Measurements from ENCODE around the gene ZNF25.
"Not testable (repeated sequence)": the region's sequence is repeated elsewhere in the genome, so short reads cannot be mapped to it uniquely, and the experiment has no call there.

Gene ZNF25

DNA sequence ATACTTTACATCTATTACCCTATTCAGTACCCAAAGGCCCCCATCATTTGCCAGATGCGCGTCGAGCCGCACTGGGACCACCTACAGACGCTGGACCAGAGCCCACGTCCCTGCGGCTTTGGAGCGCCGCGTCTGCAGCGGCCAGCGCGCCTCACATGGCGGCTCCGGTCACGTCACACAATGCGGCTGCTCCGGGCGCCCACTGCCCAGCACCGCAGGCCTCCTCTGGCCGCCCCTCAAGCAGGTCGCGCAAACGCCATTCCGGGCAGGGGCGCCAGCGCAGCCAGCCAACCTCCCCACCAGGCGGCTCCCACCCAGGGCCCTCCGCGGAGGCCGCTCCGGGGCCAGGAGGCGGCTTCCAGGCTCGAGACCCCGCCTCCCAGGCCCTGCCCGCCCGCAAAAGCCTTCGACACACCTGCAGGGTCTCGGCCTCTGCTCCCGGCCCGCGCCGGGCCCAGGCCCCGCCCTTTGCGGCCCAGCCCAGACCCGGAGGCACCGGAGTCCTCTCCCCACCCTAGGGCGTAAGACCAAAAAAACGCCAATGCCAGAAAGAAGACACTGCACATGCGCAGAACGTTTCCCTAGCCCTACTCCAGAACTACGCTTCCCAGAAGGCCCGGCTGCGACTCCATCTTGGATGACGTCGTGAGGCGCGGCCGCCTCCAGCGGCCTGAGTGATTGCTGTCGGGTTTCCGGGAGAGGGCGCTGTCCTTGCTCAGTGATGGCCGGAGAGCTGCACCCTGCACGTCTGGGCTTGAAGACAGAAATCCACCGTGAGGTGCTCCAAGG is at the start of gene ZNF25:
ZNF25 (minus strand) TSS at position 557 of the 789 bp plus-strand sequence. CDS start 4,925 bp downstream, outside the sequence.
- peak; percentile 71 to 99 (median 97) for DNase-seq

DNA sequence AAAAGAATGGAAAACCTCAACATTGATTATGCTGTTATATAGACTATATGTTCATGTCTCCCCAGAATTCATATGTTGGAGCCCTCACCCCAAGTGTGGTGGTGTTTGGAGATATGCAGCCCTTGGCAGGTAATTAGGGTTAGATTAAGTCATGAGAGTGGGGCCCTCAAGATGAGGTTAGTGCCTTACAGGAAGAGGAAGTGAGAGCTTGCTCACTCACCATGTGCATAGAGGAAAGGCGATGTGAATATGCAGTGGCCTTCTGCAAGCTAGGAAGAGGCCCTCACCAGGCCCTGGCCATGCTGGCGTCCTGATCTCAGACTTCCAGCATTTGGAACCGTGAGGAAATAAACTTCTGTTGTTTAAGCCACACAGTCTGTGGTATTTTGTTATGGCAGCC is 48.8 kb upstream of the ZNF25 start:
- no peak for DNase-seq

DNA sequence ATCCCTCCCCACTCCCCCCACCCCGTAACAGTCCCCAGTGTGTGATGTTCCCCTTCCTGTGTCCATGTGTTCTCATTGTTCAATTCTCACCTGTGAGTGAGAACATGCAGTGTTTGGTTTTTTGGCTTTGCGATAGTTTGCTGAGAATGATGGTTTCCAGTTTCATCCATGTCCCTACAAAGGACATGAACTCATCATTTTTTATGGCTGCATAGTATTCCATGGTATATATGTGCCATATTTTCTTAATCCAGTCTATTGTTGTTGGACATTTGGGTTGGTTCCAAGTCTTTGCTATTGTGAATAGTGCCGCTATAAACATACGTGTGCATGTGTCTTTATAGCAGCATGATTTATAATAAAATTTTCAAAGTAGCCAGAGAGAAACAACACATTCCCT is 42.7 kb upstream of the ZNF25 start:
- not testable (repeated sequence) for DNase-seq

DNA sequence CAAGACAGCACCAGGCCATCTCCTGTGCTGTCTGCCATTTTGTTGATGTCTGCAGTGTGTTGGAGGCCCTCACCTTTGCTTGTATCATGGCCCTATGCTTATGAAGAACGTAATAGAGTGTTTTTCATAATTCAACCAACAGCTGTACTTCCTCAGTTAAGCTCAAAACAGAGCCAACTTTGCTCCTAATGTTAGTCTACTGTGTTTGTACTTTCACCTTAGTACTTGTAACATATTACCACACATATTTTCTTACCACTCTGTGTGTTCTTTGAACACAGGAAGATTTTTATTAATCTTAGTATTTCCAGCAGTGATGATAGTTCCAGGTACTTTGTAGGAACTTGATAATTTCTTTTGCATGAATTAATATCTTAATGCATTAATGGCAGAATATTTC is 39.9 kb upstream of the ZNF25 start:
- DNase-seq: no peak

DNA sequence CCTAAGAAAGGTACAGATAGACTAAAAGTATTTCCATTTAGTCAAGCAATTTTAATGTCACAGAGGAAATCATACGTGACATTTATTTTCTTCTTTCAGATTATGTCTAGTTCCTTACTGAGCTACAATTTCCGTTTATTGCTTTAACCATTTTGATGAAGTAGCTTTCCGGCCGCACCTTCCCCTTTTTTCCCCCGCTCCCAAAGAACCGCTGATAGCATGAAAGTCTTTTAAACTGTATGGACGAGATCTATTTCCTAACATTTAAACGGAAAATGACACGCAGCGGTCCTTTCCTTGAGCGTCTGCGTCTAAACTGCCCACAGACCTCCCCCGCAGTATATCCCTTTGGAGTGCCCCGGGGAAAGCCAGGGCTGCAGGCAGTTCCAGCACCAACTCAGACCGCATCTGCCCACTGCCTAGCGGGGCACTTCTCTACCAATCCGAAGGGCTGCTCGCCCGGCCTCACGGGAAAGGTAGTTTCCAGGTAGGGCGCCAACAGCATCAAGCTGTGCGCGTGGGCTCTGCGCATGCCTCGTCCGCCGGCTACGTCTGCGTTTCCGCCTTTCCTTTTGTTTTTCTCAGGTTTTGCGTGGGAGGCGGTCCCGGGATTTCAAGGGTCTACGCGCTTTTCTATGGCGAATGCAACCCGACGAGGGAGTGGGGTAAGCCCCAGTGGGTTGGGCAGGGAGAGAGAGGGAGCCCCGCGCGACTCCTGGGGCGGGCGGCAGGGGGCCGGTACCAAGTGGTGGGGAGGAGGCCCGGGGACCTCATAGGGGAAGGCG is 33.9 kb upstream of the ZNF25 start, which contains the start of gene ZNF33A:
ZNF33A (plus strand) TSS at position 557 of the 785 bp plus-strand sequence. CDS start 1,667 bp downstream, outside the sequence.
- peak; percentile 58 to 98 (median 90) for DNase-seq

DNA sequence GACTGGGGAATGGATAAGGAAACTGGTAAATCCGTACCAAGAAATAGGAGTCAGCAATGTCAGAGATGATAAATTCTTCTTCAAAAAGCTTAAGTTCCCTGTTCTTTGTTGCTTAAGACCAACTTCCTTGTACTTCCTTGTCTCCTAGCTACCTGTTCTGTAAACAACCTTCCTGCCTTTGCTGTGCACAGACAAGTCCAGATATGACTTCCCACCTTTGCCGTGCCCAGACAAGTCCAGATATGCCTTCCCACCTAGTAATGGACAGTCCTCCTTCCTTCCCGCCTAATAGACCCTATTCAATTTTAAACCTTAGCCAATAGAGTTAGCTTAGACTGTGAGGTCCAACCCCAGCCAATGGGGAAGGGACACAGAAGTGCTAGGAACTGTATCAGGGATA is 31.5 kb upstream of the ZNF25 start:
- no peak for DNase-seq

DNA sequence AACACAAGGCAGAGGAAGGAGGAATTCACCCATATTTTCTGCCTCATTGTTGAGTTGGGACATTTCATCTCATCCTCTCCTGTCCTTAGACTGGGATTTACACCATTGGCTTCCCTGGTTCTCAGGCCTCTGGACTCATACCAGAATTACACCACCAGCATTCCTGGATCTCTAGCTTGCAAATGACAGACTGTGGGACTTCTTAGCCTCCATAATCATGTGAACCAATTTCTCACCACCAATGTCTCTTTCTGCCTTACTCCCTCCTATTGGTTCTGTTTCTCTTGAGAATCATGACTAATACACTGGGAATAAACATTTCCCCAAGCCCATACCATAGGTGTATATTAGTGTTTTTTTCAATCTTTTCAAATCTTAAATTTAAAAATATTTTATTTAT is 31.1 kb upstream of the ZNF25 start:
- DNase-seq: no peak

DNA sequence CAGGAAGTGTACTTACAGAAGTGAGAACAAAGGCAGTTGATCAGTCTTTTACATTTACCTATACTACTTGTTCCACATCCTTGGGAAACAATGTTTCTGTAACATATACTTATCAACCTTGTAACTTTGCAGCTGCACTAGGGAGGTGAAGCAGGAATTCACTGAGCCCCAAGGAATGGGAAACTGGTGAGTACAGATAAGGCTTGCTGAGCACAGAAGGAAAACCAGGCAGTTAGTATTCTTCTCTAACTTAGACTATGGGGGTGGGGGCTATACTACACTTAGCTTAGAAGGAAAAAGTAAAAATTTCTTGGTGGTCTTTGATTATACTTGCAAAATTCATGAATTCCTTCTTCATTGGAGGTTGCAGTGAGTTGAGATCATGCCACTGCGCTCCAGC is 27.1 kb upstream of the ZNF25 start:
- DNase-seq: no peak

DNA sequence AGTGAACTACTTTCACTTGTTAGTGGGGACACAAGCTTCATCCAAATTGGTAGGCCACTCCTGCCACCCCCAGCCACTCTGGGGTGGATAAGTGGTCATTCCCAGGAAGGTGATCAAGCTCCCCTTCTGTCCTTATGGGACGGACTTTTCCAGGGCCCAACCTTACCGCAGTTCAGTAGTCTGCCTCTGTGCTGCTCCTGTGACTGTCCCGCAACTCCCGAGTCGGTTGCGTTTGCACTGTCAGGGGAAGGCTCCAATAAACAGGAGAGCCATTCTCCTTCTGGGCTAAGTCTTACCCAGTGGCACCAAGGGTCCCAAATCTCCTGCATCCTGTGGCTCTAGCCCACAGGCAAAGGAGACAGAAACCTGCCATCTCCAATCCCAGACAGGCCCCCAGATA is 26.6 kb upstream of the ZNF25 start:
- DNase-seq: no peak

DNA sequence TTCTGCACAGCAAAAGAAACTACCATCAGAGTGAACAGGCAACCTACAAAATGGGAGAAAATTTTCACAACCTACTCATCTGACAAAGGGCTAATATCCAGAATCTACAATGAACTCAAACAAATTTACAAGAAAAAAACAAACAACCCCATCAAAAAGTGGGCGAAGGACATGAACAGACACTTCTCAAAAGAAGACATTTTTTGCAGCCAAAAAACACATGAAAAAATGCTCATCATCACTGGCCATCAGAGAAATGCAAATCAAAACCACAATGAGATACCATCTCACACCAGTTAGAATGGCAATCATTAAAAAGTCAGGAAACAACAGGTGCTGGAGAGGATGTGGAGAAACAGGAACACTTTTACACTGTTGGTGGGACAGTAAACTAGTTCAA is 24.0 kb upstream of the ZNF25 start:
- DNase-seq: not testable (repeated sequence)

DNA sequence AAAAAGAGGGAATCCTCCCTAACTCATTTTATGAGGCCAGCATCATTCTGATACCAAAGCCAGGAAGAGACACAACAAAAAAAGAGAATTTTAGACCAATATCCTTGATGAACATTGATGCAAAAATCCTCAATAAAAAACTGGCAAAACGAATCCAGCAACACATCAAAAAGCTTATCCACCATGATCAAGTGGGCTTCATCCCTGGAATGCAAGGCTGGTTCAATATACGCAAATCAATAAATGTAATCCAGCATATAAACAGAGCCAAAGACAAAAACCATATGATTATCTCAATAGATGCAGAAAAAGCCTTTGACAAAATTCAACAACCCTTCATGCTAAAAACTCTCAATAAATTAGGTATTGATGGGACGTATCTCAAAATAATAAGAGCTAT is 22.5 kb upstream of the ZNF25 start:
- DNase-seq: not testable (repeated sequence)

DNA sequence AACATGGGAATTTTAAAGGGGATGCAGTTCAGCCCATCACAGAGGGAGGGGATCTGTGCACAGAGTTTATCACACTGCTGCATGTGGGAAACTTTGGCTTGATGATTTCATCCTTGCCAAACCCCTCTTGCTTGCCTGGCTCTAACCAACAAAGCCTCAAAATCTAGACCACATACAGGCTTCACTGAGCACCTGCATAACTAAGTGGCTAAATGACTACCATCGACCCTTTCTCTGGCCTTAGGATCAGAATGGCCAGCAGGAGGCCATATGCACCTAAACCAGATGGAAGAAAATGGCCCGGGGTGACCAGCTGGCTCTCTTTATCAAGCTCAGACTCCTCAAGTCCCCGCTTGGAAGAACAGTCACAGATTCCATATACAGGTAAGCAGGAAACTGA is 15.6 kb upstream of the ZNF25 start:
- DNase-seq: no peak

DNA sequence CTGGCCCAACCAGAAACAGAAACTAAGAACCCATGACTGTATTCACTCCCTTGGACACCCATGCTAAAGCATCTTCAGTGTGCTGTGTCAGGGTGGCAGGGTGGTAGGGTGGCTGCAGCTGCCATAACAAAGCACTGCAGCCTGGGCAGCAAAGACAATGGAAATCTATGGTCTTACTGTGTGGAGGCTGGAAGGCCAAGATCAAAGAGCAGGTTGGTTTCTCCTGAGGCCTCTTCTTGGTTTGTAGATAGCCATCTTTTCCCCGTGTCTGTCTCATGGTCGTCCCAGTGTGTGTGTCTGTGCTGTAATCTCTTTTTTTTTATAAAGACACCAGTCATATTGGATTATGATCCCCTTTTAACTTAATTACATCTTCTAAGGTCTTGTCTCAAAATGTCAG is 15.2 kb upstream of the ZNF25 start:
- no peak for DNase-seq

DNA sequence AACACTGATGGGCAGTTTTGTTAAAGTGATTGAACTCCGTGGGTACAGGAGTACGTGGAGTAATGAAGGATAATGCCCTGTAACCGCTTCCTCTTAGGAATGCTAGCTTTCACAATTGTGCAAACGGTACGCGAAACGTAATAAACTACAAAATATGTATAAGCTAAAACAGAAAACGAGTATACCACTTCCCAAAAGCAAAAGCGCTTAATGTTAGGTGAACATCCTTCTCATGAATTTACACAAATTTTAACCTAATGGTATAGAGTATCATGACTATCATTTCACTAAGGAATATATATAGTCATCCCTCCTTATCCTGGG is 395 bp upstream of the ZNF25 start:
- DNase-seq: no peak

DNA sequence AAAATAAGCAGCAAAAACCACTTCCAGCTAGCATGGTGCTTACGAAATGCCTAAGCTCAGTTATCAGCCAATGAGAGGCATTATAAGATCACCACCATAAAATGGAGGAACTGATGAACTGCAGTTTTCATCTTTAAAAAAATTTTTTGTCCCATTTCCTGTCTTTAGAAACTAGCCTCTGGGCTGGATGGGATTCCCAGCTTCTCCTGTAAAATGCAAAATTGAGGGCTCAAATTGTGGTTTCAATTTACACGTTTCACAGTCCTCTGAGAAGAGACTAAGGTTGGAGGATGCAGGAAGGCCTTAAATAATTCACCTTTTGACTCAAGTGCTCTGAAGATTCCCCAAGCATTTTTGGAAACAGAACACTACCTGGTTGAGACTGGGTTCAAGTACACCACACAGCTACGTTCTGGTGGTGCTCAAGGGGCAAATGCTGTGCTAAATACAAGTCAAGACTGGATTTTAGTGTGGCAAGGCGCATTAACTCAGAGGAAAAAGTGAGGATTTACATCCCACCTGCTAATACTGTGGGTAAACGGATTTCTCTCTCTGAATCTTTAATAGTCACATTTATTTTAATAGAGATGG is 951 bp downstream of the ZNF25 start:
- DNase-seq: peak in 8 of 51 donors; percentile 0 to 65 (median 4)

DNA sequence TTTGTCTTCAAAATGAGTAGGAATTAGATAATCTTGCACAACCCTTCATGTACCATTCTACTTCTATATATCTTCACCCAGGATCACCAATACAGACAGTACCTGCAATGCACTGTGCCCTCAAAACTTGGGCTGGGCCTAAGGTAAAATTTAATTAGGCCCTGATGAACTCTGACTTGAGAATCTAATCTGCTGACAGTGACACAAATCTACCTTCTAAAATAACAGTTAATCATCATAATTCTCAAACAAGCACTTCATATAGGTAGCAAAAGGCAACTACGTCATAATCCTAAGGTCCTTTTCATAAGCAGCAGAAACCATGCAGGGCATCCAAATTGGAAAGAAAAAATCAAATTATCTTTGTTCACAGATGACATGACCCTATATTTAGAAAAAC is 4.1 kb downstream of the ZNF25 start:
- DNase-seq: no peak

DNA sequence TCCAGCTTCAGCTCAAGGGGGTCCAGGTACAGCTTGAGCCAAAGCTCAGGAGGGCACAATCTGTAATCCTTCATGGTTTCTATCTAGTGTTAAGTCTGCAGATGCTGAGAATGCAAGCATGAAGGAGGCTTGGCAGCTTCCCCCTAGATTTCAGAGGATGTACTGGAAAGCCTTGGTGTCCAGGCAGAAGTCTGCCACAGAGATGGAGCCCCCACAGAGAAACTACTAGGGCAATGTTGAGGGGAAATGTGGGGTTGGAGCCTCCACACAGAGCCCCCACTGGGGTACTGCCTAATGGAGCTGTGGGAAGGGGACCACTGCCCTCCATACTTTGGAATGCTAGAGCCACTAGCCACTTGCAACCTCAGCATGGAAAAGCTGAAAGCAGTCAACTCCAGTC is 11.4 kb downstream of the ZNF25 start:
- no peak for DNase-seq

DNA sequence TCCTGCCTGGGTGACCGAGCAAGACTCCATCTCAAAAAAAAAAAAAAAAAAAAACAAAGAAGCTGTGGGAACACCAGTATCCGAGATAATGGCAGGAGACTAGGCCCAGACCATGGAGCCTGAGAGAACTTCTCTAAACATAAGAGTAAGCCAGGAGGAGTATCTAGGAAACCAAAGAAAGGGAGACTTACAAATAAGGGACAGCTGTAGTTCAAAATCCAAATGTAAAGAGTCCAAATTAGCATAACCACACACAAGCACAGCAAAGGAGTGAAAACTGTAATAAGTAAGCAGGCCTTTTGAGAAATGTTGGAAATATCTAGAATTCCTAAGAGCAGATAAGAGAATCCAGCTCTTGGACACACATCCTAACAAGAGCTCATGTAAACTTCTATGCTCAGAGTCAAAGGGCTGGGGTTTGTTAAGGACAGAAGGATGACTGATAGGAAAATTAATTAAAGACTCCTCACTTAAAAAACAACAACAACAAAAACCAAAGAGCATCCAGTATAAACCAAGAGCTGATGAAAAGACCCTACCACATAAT is 15.8 kb downstream of the ZNF25 start:
- DNase-seq: no peak

DNA sequence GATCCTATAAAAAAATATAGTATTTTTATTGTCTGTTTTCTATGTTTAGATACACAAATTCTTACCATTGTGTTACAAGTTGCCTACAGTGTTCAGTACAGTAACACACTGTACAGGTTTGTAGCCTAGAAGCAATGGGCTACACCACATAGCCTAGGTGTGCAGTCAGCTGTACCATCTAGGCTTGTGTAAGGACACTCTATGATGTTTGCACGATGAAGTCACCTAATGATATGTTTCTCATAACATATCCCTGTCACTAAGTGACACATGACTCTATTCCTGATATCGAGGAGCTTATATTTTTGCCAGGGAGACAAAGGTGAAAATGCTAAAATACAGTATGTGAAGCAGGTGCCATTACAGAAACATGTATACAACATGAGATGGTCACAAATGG is 18.6 kb downstream of the ZNF25 start:
- DNase-seq: no peak

DNA sequence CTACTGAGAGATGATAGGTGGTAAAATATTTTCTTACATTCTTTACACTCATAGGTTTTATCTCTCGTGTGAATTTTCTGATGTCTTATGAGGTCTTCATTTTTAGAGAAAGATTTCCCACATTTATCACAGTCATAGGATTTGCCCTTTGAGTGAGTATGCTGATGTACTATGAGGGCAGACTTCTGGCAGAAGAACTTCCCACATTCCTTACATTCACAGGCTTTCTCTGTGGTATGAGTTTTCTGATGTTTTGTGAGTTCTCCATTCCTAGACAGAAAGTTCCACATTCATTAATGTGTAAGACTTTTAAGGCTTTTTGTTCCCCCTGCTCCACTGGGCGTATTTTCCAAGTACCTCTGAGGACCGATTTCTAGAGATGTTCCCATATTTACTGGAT is 23.5 kb downstream of the ZNF25 start:
- DNase-seq: no peak

DNA sequence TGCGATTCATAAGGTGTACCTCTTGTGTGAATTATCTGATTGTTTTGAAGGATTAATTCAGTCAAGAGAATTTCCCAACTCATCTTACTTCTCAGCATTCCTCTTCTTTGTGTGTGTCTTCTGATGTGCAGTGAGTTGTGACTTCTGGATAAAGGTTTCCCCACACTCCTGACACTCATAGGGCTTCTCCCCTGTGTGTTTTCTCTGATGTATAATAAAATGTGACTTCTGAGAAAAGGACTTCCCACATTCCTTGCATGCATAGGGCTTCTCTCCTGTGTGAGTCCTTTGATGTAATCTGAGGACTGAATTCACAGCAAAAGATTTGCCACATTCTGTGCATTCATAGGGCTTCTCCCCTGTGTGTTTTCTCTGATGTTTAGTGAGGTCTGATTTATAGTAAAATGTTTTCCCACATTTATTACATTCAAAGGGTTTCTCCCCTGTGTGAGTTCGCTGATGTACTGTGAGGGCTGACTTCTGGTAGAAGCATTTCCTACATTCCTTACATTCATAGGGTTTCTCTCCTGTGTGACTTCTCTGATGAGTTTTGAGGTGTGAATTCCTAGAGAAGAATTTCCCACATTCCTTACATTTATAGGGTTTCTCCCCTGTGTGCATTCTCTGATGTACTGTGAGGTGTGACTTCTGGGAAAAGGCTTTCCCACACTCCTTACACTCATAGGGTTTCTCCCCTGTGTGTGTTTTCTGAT is 24.2 kb downstream of the ZNF25 start:
- no peak for DNase-seq

DNA sequence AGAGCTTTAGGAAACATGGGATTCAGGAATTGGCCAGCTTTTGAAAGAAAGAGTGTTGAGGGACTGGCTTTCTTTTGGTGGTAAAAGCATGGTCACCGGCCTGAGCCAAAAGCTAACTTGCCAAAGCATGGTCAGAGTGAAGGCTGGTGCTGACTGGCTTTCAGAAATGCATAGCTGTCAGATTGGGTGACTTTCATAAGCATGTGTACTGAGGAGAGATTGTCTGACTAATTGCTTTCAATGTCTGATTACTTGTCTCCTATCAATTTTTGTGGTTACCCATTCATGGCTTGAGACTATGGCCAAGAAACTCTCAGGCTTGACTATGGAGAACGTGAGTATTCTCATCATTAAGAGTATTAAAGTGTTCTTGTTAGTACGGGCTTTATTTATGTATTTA is 28.2 kb downstream of the ZNF25 start:
- DNase-seq: no peak
